ENCODE measurements around the gene TRIP10.
A peak's percentile ranks its signal among the peaks of the same experiment; 100 is the strongest.

DNA sequence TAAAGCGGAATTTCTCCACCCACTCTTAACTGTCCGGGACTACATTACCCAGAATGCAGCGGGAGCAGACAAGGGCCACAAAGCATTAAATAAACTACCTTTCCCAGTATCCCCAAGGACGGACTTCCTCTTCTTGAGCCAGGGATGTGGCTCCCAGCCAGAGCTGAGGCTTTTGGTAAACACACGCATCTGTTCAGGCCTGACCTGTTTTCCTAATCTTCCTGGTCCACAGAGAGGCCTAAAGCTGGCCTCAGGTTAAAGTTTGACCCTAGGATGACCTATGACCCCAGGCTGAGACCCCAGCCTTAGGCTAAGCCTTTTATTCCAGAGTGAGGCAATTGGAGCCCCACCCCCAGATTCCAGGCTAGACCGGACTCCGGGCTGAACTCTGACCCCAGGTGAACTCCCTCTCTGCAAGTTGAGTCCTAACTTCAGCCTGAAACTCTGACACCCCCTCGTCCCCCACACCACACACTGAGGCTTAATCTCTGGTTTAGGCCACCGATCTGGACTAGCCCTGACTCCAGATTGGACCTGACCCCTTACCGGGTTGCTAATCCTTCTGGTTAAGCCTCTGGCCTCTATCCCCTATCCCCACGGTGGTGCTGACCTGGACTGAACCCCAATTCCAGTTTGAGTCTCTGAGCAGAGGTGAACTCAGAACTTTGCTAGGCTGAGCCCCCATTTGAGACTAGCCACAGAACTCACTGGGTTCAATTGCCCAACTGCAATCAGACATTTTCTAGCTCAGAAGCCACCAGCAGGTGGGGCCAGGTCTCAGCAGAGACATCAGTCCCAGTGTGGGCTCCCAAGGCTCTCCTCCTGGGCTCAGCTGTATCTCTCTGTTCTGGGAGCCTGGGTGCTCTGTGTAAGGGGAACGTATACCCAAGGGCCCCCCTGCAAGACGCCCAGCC lies 1.4 kb upstream of the TRIP10 start:
- TF ChIP-seq, protein P1, sequence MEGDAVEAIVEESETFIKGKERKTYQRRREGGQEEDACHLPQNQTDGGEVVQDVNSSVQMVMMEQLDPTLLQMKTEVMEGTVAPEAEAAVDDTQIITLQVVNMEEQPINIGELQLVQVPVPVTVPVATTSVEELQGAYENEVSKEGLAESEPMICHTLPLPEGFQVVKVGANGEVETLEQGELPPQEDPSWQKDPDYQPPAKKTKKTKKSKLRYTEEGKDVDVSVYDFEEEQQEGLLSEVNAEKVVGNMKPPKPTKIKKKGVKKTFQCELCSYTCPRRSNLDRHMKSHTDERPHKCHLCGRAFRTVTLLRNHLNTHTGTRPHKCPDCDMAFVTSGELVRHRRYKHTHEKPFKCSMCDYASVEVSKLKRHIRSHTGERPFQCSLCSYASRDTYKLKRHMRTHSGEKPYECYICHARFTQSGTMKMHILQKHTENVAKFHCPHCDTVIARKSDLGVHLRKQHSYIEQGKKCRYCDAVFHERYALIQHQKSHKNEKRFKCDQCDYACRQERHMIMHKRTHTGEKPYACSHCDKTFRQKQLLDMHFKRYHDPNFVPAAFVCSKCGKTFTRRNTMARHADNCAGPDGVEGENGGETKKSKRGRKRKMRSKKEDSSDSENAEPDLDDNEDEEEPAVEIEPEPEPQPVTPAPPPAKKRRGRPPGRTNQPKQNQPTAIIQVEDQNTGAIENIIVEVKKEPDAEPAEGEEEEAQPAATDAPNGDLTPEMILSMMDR (IDR thresholded peaks at IDR 0.05): peak; percentile 44 to 45
- TF ChIP-seq POLR2AphosphoS5 (IDR thresholded peaks at IDR 0.05): peak in 1 of 3 donors; percentile 3
- no peak for TF ChIP-seq POLR2A (IDR thresholded peaks at IDR 0.05)
